IMR-90 (cell line): Measurements from ENCODE around the gene TMEFF1.

Experiments used
- BHLHE40 ChIP-seq: fragments of 150-350 bp; IDR thresholded peaks from 2 replicates; pipeline ENCODE4 v1.6.1; 2016; ENCODE audit warnings: mild to moderate bottlenecking, low read depth, low read length
- CHD1 ChIP-seq: IDR thresholded peaks from 2 replicates; pipeline ENCODE4 v1.6.1; 2012; ENCODE audit warnings: low read depth, low read length, improper control_type of control experiment
- FOS ChIP-seq: fragments of 150-350 bp; IDR thresholded peaks from 2 replicates; pipeline ENCODE4 v1.6.1; 2016; ENCODE audit warnings: low read depth, low read length
- MAFK ChIP-seq: IDR thresholded peaks from 2 replicates; pipeline ENCODE4 v1.6.1; 2012; ENCODE audit warnings: low read depth, low read length, improper control_type of control experiment
- POLR2A ChIP-seq: IDR thresholded peaks from 2 replicates; pipeline ENCODE4 v1.6.1; 2012; ENCODE audit warnings: mild to moderate bottlenecking, low read depth, low read length
- RAD21 ChIP-seq: IDR thresholded peaks from 2 replicates; pipeline ENCODE4 v1.6.1; 2012; ENCODE audit warnings: low read length, improper control_type of control experiment
- RFX5 ChIP-seq: IDR thresholded peaks from 2 replicates; pipeline ENCODE4 v1.8.0; 2012; ENCODE audit warnings: low read depth, mild to moderate bottlenecking, low read length, moderate library complexity
- TF ChIP-seq, protein P1 (sequence below): conservative IDR thresholded peaks from 2 replicates; pipeline ENCODE4 v1.5.1; 2012; ENCODE audit warnings: mild to moderate bottlenecking, low read depth, low read length, improper control_type of control experiment
- TF ChIP-seq, protein P2 (sequence below): fragments of 150-350 bp; IDR thresholded peaks from 2 replicates; pipeline ENCODE4 v1.6.1; 2017; ENCODE audit warnings: mild to moderate bottlenecking, antibody characterized with exemption, low read length, low read depth

DNA sequence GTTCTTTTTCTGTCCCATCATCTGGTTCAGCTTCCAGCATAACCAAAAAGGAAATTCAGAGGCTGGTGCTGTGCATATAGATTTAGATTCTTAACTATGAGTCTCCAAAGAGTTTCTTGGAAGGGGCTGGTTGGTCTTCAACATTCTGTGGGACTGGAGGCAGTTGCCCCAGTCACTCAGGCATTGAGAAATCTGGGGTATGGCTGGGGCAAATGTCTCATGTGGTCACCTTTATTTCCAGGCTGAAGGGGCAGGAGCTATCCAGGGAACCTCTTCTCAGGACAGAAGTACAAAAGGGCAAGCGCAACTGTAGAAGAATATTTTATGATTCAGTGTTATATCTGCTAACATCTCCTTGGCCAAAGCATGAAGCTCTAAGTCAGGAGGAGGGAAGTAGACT is 15.4 kb upstream of the TMEFF1 start:
- TF ChIP-seq, protein P1, sequence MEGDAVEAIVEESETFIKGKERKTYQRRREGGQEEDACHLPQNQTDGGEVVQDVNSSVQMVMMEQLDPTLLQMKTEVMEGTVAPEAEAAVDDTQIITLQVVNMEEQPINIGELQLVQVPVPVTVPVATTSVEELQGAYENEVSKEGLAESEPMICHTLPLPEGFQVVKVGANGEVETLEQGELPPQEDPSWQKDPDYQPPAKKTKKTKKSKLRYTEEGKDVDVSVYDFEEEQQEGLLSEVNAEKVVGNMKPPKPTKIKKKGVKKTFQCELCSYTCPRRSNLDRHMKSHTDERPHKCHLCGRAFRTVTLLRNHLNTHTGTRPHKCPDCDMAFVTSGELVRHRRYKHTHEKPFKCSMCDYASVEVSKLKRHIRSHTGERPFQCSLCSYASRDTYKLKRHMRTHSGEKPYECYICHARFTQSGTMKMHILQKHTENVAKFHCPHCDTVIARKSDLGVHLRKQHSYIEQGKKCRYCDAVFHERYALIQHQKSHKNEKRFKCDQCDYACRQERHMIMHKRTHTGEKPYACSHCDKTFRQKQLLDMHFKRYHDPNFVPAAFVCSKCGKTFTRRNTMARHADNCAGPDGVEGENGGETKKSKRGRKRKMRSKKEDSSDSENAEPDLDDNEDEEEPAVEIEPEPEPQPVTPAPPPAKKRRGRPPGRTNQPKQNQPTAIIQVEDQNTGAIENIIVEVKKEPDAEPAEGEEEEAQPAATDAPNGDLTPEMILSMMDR = no peak
- TF ChIP-seq POLR2A = no peak
- TF ChIP-seq RFX5 = no peak
- TF ChIP-seq RAD21 = no peak
- TF ChIP-seq CHD1 = no peak
- no peak for TF ChIP-seq BHLHE40
- TF ChIP-seq MAFK = no peak
- TF ChIP-seq, protein P2, sequence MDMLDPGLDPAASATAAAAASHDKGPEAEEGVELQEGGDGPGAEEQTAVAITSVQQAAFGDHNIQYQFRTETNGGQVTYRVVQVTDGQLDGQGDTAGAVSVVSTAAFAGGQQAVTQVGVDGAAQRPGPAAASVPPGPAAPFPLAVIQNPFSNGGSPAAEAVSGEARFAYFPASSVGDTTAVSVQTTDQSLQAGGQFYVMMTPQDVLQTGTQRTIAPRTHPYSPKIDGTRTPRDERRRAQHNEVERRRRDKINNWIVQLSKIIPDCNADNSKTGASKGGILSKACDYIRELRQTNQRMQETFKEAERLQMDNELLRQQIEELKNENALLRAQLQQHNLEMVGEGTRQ = no peak
- no peak for TF ChIP-seq FOS
